ENCODE measurements around the gene RALGPS1.

The RALGPS1 gene

DNA sequence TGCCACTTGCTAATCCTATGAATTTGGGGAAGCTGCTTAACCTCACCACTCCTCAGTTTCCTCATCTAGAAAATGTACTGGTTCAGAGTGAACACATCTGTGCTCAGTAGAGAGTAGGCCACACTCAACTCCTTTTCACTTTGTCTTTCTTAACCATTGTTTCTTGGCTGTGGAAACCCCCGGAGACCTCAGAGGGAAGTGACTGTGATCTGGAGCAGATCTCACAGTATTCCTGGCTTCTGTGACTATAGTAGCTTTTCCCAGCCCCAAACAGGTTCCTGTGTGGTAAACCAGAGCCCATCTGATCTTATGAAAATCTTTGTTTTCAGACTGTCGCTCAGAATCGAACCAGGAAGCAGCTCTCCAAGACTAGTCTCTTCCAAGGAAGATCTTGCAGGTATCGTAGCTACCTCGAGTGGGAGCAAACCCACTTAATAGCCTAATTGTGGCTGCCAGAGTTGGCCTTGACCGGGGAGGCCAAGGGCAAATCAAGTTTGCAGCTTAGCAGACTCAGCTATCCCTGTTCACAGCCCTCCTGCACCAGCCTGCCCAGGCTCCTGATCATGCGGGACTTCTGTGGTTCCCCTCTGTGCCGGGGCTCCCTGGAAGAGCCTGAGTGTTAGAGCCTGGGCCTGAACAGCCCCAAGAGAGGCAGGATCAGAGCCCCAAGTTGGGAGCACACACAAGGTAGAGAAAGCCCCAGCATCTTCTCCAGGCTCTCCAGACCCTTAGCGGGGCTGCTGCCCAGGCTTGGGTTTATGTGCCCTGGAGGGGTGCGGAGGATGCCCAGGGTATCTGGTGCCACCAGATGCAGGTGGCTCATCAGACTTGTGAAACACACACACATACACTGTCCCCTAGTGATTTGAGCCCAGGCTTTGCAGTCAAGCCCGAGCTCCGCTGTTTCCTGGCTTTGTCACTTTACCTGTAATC is 260.1 kb downstream of the RALGPS1 start:
- TF ChIP-seq, protein P1, sequence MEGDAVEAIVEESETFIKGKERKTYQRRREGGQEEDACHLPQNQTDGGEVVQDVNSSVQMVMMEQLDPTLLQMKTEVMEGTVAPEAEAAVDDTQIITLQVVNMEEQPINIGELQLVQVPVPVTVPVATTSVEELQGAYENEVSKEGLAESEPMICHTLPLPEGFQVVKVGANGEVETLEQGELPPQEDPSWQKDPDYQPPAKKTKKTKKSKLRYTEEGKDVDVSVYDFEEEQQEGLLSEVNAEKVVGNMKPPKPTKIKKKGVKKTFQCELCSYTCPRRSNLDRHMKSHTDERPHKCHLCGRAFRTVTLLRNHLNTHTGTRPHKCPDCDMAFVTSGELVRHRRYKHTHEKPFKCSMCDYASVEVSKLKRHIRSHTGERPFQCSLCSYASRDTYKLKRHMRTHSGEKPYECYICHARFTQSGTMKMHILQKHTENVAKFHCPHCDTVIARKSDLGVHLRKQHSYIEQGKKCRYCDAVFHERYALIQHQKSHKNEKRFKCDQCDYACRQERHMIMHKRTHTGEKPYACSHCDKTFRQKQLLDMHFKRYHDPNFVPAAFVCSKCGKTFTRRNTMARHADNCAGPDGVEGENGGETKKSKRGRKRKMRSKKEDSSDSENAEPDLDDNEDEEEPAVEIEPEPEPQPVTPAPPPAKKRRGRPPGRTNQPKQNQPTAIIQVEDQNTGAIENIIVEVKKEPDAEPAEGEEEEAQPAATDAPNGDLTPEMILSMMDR (IDR thresholded peaks at IDR 0.05; ENCODE audit: low read depth, low read length): no peak
- H3K4me3 ChIP-seq (ENCODE audit: low read depth, low read length): no peak overlapping the region

DNA sequence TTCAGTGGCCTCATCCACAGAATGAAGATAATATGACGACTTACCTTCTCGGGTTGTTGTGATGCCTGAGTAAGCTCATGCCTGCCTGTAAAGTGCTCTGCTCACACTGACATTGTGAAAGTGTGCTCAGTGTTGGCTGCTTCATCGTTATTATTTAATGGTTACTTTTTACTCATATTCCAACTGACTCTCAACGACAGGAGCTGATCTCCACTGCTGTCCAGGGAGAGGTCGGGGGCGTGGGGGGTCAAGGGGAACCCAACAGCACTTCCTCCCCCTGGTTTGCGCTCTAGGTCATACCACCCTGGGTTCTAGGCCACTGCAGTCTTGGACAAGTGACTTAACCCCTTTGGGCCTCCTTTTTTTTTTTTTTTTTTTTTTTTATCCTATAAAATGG is 260.7 kb downstream of the RALGPS1 start:
- no peak overlapping the region for H3K4me3 ChIP-seq (ENCODE audit: low read depth, low read length)
- TF ChIP-seq, protein P1 (IDR thresholded peaks at IDR 0.05; ENCODE audit: low read depth, low read length): no peak

DNA sequence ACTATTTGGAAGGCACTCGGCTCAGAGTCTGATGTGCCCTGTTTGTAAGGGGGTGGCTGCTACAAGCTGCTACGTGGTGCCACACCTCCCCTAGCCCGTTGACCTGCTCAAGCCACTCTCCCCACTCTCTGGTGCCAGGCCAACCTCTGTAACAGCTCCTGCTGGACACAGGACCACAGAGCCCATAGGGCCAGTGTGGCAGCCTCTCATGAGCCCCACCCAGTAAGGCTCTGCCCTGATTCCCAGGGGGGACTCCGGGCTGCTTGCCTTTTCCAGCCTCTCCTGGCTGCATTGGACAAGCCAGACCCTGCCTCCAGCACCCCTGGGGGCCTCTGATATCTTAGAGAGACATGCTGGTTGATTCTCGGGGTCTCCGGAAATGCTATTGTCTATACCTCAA is 261.2 kb downstream of the RALGPS1 start:
- no peak overlapping the region for H3K4me3 ChIP-seq (ENCODE audit: low read depth, low read length)
- TF ChIP-seq, protein P1 (IDR thresholded peaks at IDR 0.05; ENCODE audit: low read depth, low read length): no peak

DNA sequence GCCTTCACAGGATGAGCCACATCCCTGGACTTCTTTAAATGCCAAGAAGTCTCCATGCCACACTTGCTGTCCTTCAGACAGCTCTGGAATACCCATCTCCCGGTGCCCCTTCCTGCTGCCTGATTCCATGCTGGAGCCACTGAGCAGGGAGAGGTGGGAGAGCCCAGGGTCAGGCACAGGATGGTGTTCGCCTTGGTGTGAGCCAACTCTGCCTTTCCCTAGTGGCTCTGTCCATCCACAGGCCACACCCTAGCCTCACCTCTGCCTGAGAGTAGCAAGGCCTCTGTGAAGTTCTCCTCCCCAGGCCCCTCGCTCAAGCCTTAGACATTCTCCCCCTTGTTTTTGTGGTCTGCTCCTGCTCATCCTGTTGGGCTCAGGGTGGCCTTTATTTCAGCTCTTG is 262.0 kb downstream of the RALGPS1 start:
- TF ChIP-seq, protein P1 (IDR thresholded peaks at IDR 0.05; ENCODE audit: low read depth, low read length): no peak
- H3K4me3 ChIP-seq (ENCODE audit: low read depth, low read length): no peak overlapping the region

DNA sequence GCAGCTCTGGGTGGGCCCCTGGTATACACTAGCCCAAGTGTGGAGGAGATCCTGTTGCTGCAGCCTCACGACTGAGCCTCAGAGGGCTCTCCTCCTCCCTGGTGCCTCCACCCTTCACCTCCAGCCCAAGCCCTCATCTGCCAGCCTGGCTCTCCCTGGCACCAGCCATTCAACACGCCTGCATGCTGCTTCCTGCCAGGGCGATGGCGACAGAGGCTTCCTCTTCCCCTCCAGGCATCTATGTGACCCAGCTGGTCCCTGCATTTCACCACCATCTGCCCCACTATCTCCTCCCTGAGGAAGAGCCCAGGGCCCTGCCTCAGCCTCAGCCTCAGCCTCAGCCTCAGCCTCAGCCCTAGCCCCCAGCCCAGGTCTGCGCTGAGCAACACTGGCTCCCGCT is 262.6 kb downstream of the RALGPS1 start:
- TF ChIP-seq, protein P1 (IDR thresholded peaks at IDR 0.05; ENCODE audit: low read depth, low read length): no peak

DNA sequence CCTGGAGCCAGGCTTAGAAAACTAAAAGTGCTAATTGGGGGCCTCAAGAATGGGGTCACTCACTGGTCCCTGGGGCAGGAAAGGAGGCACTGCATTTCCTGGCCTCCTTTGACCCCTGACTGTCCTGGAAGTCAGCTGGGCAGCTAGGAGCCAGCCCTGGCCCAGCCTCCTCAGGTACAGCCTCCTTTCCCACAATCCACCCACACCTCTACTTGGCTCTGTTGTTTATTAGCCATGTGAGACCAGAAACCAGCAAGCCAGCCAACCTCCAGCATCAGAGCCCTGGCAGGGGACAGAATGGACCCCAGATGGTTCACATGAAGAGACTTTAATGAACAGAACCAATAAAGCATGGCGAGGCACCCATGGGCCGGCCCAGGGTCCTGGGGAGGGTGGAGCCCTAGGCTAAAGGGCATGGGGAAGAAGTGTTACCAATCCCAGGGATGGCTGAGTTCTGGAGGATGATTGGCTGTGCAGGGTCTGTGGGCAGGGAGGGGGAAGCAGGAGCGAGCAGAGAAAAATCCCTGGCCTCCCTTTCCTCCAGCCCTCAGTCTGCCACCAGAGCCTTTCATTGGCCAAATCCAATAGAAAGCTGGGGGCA is 263.2 kb downstream of the RALGPS1 start:
- H3K4me3 ChIP-seq (ENCODE audit: low read depth, low read length): no peak overlapping the region
- TF ChIP-seq, protein P1 (IDR thresholded peaks at IDR 0.05; ENCODE audit: low read depth, low read length): no peak

More for the DNA sequence above, 262.6 kb downstream of the RALGPS1 start:
- no peak overlapping the region for H3K4me3 ChIP-seq (ENCODE audit: low read depth, low read length)

Measured in WI38 (cell line).